Testis (tissue), 2 donors: ENCODE measurements around the gene BRMS1.

Source experiments
- POLR2A ChIP-seq: fragments of 450-650 bp; IDR thresholded peaks from one replicate; pipeline ENCODE4 v1.6.1; 2017; ENCODE audit warnings: antibody characterized with exemption, mild to moderate bottlenecking, moderate library complexity
- TF ChIP-seq, protein P1 (sequence below), 3 experiments: fragments of 450-650 bp in 2 of 3; fragments of 200-600 bp in 1 of 3; sonication (generic) in 1 of 3; IDR thresholded peaks; one replicate each; pipeline ENCODE4 v1.5.1; 2016 to 2019; ENCODE audit warnings: antibody characterized with exemption in 3 of 3, mild to moderate bottlenecking in 2 of 3, moderate library complexity in 1 of 3

DNA sequence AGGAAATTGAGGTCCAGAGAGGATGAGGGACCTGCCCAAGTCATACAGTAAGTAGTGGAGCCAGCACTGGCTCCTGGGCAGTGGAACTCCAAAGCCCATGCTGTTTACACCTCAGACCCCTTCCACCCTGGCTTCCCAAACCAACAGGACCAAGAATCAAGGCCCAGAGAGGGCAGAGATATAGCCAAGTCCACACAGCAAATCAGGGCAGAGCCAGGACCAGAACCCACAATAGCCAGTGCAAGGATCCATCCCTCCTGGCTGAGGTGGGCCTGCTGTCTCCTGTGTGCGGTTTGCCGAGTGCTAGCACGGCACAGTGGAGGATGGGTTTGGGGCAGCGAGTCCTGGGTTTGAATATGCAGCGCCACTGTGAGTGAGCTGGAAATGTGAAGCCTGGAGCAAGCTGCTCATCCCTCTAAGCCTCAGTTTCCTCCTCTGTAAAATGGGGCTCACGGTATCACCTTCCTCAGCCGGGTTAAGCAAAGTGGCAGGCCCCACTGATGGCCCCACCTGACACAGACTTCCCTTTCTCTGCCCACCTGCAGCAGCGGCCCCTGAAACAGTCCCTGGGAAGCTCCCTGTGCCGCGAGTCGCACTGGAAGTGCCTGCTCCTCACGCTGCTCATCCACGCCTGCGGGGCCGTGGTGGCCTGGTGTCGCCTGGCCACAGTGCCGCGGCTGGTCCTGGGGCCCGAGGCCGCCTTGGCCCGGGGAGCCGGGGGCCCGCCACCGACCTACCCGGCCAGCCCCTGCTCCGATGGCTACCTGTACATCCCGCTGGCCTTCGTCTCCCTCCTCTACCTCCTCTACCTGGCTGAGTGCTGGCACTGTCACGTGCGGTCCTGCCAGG lies 50.9 kb downstream of the BRMS1 start:
- TF ChIP-seq POLR2A = no peak
- TF ChIP-seq, protein P1, sequence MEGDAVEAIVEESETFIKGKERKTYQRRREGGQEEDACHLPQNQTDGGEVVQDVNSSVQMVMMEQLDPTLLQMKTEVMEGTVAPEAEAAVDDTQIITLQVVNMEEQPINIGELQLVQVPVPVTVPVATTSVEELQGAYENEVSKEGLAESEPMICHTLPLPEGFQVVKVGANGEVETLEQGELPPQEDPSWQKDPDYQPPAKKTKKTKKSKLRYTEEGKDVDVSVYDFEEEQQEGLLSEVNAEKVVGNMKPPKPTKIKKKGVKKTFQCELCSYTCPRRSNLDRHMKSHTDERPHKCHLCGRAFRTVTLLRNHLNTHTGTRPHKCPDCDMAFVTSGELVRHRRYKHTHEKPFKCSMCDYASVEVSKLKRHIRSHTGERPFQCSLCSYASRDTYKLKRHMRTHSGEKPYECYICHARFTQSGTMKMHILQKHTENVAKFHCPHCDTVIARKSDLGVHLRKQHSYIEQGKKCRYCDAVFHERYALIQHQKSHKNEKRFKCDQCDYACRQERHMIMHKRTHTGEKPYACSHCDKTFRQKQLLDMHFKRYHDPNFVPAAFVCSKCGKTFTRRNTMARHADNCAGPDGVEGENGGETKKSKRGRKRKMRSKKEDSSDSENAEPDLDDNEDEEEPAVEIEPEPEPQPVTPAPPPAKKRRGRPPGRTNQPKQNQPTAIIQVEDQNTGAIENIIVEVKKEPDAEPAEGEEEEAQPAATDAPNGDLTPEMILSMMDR (IDR thresholded peaks at IDR 0.05) = no peak
